Stimulated activated effector memory CD8-positive, alpha-beta T cell treated with anti-CD3 and anti-CD28 coated beads, Interleukin-12 subunit alpha, Interleukin-12 subunit beta, amount 100 ng/mL, for 72 hours (primary cell): ENCODE data around the gene KMT5C.
A peak's percentile ranks its signal among the peaks of the same experiment; 100 is the strongest.
"Not testable (repeated sequence)": the region's sequence is repeated elsewhere in the genome, so short reads cannot be mapped to it uniquely, and the experiment has no call there.

Experiments
- ATAC-seq: fragments of 150-1000 bp; cut with Tn5 transposase; 2 replicates; pipeline ENCODE4 v1.10.0; 2021
- DNase-seq, 2 donors: peaks; one replicate each; pipeline ENCODE4 v3.0.0; 2021 to 2022; ENCODE audit warnings: low spot score in 2 of 2
- H3K27ac Mint-ChIP-seq: one replicate; pipeline ENCODE4 v1.8.0; 2022; ENCODE audit warnings: mild to moderate bottlenecking, mixed read lengths
- H3K36me3 Mint-ChIP-seq: one replicate; pipeline ENCODE4 v1.8.0; 2022; ENCODE audit warnings: mild to moderate bottlenecking, mixed read lengths
- H3K4me1 Mint-ChIP-seq: one replicate; pipeline ENCODE4 v1.8.0; 2022; ENCODE audit warnings: mixed read lengths
- H3K4me3 Mint-ChIP-seq: one replicate; pipeline ENCODE4 v1.8.0; 2022; ENCODE audit warnings: mild to moderate bottlenecking, mixed read lengths
- H3K9me3 Mint-ChIP-seq: one replicate; pipeline ENCODE4 v1.8.0; 2022; ENCODE audit warnings: mixed read lengths

KMT5C gene

DNA sequence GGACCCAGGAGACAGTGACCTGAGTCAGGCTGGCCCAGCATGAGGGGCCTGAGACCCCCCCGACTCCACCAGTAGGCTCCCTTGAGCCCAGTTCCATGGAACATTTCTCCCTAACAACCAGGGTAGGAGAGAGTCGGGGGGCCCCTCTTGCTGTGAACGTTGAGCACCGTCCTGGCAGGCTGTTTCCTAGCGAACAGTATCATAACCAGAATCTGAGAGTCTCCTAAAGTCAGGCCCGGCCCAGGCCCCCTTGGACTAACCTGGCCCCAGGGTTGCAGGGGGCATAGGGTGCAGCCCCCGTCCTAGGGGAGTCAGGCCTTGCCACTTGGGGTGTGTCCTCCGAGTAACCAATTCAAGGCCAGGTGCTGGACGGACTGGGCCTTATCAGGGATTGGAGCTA lies 28.3 kb upstream of the KMT5C start:
- DNase-seq: no peak
- Mint-ChIP-seq H3K9me3 (no peaks in the 10 kb centered on the region), H3K4me3 (no peak overlapping the region), H3K36me3 (peaks cover 15% of the 10 kb centered on the region), H3K4me1 (no peaks in the 10 kb centered on the region), H3K27ac (no peak overlapping the region)
- no peak for ATAC-seq

- no peaks in the 10 kb centered on the region for H3K9me3 Mint-ChIP-seq
- no peak for ATAC-seq
- peaks cover 15% of the 10 kb centered on the region for H3K36me3 Mint-ChIP-seq
- no peak for DNase-seq
- H3K27ac Mint-ChIP-seq: no peak overlapping the region
- H3K4me1 Mint-ChIP-seq: no peaks in the 10 kb centered on the region
- no peak overlapping the region for H3K4me3 Mint-ChIP-seq
Observed at GRCh38 chr19:55311797-55312196, 27.9 kb upstream of the KMT5C start.

- no peak for DNase-seq
- Mint-ChIP-seq H3K36me3 (peaks cover 9% of the 10 kb centered on the region), H3K9me3 (no peaks in the 10 kb centered on the region), H3K4me1 (no peaks in the 10 kb centered on the region), H3K27ac (no peak overlapping the region), H3K4me3 (no peak overlapping the region)
- ATAC-seq: peak; percentile 29
Observed at GRCh38 chr19:55312621-55313512, 26.8 kb upstream of the KMT5C start.

GRCh38 chr19:55314396-55314795 lies 25.3 kb upstream of the KMT5C start:
- H3K36me3 Mint-ChIP-seq: peaks cover 5% of the 10 kb centered on the region
- H3K4me1 Mint-ChIP-seq: no peaks in the 10 kb centered on the region
- peak overlapping the region; percentile 76 for H3K27ac Mint-ChIP-seq
- H3K9me3 Mint-ChIP-seq: no peaks in the 10 kb centered on the region
- H3K4me3 Mint-ChIP-seq: no peak overlapping the region
- ATAC-seq (no peak), DNase-seq (no peak)

- peaks cover 5% of the 10 kb centered on the region for H3K36me3 Mint-ChIP-seq
- H3K9me3 Mint-ChIP-seq: no peaks in the 10 kb centered on the region
- no peaks in the 10 kb centered on the region for H3K4me1 Mint-ChIP-seq
- no peak overlapping the region for H3K27ac Mint-ChIP-seq
- DNase-seq (no peak), ATAC-seq (no peak)
- no peak overlapping the region for H3K4me3 Mint-ChIP-seq
Observed at GRCh38 chr19:55315956-55316525, 23.6 kb upstream of the KMT5C start.

DNA sequence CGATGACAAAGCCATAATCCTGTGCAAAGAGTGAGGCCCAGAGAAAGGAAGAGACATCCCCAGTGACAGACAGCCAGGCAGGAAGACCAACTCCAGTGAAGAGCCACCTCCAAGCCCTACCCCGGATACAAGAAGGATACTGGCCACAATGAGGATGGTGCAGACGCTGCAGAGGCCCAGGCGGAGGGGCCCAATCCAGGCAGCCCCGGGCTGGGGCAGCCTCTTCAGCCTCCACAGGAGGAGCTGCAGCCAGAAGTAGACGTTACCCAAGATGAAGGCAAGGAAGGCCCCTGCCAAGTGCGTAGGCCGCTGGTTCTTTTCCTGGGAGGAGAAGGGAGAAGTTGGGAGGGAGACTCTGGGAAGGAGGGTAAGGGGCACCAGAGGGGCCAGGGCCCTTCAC lies 23.0 kb upstream of the KMT5C start:
- Mint-ChIP-seq H3K4me3 (no peak overlapping the region), H3K27ac (no peak overlapping the region), H3K9me3 (no peaks in the 10 kb centered on the region), H3K4me1 (peaks cover 2% of the 10 kb centered on the region), H3K36me3 (peaks cover 5% of the 10 kb centered on the region)
- ATAC-seq: no peak
- no peak for DNase-seq

DNA sequence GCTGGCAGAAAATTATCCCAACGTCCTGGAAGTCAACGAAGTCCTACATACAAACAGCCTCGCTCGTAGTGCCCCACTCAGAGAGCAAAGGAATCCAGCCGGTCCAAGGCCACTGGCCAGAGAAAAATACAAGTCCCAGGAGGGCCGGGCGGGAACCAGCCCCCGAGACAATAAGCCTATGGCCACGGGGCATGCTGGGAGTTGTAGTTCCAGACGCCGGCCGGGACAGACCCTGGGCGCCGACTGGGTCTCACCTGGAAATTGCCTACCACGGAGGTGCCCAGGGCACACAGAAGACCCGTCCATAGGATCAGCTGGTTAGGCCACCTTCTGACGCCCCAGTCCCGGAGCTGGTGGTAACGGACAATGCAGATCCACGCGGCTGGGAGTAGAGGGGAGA lies 19.9 kb upstream of the KMT5C start:
- DNase-seq: no peak
- Mint-ChIP-seq H3K27ac (no peak overlapping the region), H3K9me3 (no peaks in the 10 kb centered on the region), H3K4me3 (no peak overlapping the region), H3K36me3 (no peaks in the 10 kb centered on the region), H3K4me1 (peaks cover 9% of the 10 kb centered on the region)
- ATAC-seq: no peak

DNA sequence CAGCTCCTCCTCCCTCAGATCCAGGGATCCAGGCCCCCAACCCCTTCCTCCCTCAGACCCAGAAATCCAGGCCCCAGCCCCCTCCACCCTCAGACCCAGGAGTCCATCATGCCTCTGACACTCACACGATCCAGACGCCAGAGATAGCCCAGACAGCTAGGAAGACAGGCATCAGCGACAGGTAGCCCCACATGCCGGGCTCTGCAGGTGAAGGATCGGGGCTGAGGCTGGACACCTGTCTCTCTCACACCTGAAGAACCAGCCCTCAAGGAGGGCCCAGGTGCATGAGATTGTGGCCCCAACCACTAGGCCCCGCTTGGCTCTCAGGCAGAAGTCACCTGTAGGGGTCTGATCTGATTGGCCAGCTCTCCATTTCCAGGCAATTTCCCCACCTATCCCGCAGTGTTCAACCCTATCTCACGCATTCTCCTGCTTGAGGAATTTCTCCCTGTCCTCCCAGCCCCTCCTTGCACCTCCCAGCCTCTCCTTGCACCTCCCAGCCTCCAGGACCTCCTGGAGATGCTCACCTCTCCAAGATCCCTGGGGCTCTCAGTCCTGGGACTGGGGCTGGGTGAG lies 18.7 kb upstream of the KMT5C start:
- ATAC-seq: no peak
- Mint-ChIP-seq H3K4me1 (peaks cover 9% of the 10 kb centered on the region), H3K9me3 (no peaks in the 10 kb centered on the region), H3K36me3 (no peaks in the 10 kb centered on the region), H3K4me3 (no peak overlapping the region), H3K27ac (no peak overlapping the region)
- no peak for DNase-seq

GRCh38 chr19:55321466-55322137 lies 18.1 kb upstream of the KMT5C start:
- Mint-ChIP-seq H3K27ac (peak overlapping the region; percentile 33), H3K4me1 (peaks cover 9% of the 10 kb centered on the region), H3K9me3 (no peaks in the 10 kb centered on the region), H3K4me3 (no peak overlapping the region), H3K36me3 (no peaks in the 10 kb centered on the region)
- DNase-seq: no peak
- ATAC-seq: no peak

DNA sequence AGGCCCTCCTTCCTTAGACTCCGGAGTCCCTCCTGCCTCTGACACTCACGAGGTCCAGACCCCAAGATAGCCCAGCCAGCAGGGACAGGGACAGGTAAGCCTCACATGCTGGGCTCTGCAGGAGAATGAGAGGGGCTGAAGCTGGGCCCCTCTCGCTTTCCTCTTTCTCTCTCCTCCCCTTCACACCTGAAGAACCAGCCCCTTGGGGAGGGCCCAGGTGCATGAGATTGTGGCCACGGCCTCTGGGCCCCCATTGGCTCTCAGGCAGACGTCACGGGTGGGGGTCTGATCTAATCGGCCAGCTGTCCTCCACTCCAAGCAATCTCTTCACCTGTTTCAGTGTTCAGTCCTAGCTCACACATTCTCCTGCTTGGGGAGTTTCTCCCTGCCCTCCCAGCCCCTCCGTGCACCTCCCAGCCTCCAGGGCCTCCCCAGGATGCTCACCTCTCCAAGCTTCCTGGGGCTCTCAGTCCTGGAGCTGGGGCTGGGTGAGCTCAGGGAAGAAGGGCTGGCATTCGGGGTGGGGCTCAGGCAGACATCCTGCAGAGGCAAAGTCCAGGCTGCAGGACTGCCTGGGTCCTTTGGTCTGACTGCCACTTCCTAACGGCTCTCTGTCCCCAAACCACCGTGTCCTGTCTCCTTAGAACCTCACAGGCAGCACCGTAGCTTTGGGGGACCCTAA lies 17.3 kb upstream of the KMT5C start:
- DNase-seq: no peak
- peaks cover 9% of the 10 kb centered on the region for H3K4me1 Mint-ChIP-seq
- H3K27ac Mint-ChIP-seq: peak overlapping the region; percentile 33
- H3K9me3 Mint-ChIP-seq: no peaks in the 10 kb centered on the region
- no peak overlapping the region for H3K4me3 Mint-ChIP-seq
- H3K36me3 Mint-ChIP-seq: no peaks in the 10 kb centered on the region
- peak; percentile 45 for ATAC-seq

- H3K4me1 Mint-ChIP-seq: peaks cover 9% of the 10 kb centered on the region
Observed at GRCh38 chr19:55324662-55325061, 15.0 kb upstream of the KMT5C start.

GRCh38 chr19:55325172-55325571 lies 14.5 kb upstream of the KMT5C start, which contains the start of gene TMEM150B:
TSS of gene TMEM150B (minus strand) at chr19:55325341. CDS start at chr19:55321036, 4,305 bp downstream.
- H3K9me3 Mint-ChIP-seq: no peaks in the 10 kb centered on the region
- H3K4me1 Mint-ChIP-seq: peaks cover 9% of the 10 kb centered on the region
- no peak within 1 kb of the TSS for H3K4me3 Mint-ChIP-seq
- H3K27ac Mint-ChIP-seq: peak within 1 kb of the TSS; percentile 34
- DNase-seq (no peak), ATAC-seq (no peak)
- H3K36me3 Mint-ChIP-seq: no peaks in the 10 kb centered on the region

More at GRCh38 chr19:55324662-55325061, 15.0 kb upstream of the KMT5C start:
- peak overlapping the region; percentile 34 for H3K27ac Mint-ChIP-seq
- ATAC-seq: no peak
- no peaks in the 10 kb centered on the region for H3K36me3 Mint-ChIP-seq
- H3K9me3 Mint-ChIP-seq: no peaks in the 10 kb centered on the region
- DNase-seq: no peak
- no peak overlapping the region for H3K4me3 Mint-ChIP-seq

DNA sequence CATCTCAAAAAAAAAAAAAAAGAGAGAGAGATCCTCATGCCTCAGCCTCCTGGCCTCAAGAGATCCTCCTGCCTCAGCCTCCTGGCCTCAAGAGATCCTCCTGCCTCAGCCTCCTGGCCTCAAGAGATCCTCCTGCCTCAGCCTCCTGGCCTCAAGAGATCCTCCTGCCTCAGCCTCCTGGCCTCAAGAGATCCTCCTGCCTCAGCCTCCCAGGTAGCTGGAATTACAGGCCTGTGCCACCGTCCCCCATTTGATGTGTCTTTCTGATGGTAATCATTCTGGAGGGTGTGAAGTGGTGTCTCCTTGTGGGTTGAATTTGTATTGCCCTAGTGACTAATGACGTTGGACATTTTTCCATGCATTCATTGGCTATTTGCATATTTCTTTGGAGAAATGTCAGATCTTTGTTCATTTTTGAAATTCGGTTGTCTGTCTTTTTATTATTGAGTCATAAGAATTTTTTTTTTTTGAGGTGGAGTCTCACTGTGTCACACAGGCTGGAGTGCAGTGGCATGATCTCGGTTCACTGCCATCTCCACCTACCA lies 10.8 kb upstream of the KMT5C start:
- not testable (repeated sequence) for H3K36me3 Mint-ChIP-seq, H3K4me1 Mint-ChIP-seq, H3K4me3 Mint-ChIP-seq, DNase-seq, H3K27ac Mint-ChIP-seq, ATAC-seq, H3K9me3 Mint-ChIP-seq

- not testable (repeated sequence) for H3K36me3 Mint-ChIP-seq, DNase-seq, H3K9me3 Mint-ChIP-seq, H3K4me3 Mint-ChIP-seq, H3K27ac Mint-ChIP-seq, ATAC-seq, H3K4me1 Mint-ChIP-seq
Observed at GRCh38 chr19:55329791-55330190, 9.9 kb upstream of the KMT5C start.

- peaks cover 8% of the 10 kb centered on the region for H3K36me3 Mint-ChIP-seq
- no peak overlapping the region for H3K4me3 Mint-ChIP-seq
- H3K4me1 Mint-ChIP-seq: peaks cover 7% of the 10 kb centered on the region
- DNase-seq (no peak), ATAC-seq (no peak)
- no peak overlapping the region for H3K27ac Mint-ChIP-seq
- no peaks in the 10 kb centered on the region for H3K9me3 Mint-ChIP-seq
Observed at GRCh38 chr19:55333870-55334269, 5.8 kb upstream of the KMT5C start.
